Measurements from ENCODE around the gene NSUN2.

DNA sequence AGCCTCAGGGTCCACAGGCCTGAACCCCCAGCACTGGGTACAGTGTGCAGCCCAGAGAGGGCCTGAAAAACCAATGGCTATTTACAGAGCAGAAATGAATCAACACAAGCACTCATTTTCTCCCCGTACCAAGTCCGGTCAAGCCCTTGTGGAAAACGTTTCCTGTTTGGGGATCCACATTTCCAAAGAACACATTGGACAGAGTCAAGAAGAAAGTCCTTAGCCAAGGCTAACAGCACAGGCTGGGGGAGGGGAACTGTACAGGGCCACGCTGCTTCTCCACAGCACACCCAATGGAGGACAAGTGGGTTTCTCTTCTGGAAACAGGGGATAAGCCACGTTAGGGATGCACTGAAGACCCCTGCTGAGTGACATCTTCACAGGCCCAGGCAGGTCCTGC, 62.3 kb downstream of the NSUN2 start:
- TF ChIP-seq, protein P1, sequence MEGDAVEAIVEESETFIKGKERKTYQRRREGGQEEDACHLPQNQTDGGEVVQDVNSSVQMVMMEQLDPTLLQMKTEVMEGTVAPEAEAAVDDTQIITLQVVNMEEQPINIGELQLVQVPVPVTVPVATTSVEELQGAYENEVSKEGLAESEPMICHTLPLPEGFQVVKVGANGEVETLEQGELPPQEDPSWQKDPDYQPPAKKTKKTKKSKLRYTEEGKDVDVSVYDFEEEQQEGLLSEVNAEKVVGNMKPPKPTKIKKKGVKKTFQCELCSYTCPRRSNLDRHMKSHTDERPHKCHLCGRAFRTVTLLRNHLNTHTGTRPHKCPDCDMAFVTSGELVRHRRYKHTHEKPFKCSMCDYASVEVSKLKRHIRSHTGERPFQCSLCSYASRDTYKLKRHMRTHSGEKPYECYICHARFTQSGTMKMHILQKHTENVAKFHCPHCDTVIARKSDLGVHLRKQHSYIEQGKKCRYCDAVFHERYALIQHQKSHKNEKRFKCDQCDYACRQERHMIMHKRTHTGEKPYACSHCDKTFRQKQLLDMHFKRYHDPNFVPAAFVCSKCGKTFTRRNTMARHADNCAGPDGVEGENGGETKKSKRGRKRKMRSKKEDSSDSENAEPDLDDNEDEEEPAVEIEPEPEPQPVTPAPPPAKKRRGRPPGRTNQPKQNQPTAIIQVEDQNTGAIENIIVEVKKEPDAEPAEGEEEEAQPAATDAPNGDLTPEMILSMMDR (IDR thresholded peaks at IDR 0.05), result no peak
- TF ChIP-seq POLR2A (IDR thresholded peaks at IDR 0.05), result no peak

Measured in adrenal gland (tissue), 5 donors.